GM18951 (cell line): ENCODE measurements around the gene TBX4.
"Not testable (repeated sequence)": the region's sequence is repeated elsewhere in the genome, so short reads cannot be mapped to it uniquely, and the experiment has no call there.

Source experiments
- POLR2A ChIP-seq: IDR thresholded peaks from 4 replicates; pipeline ENCODE4 v1.6.1; 2011; ENCODE audit warnings: mild to moderate bottlenecking; ENCODE audit not compliant: insufficient read length, insufficient read depth; ENCODE audit errors: extremely low read depth
- in situ Hi-C: fragments of 300-500 bp; cut with MboI; formaldehyde crosslinking; loops from one replicate; pipeline ENCODE4 v1.12.0; 2022; ENCODE audit warnings: low sequenced_read_pairs, mixed read lengths, inconsistent platforms; ENCODE audit not compliant: unreplicated experiment

The TBX4 gene

GRCh38 chr17:61510991-61511390 is 58.8 kb downstream of the TBX4 start:
- in situ Hi-C loops: no loop called here
- TF ChIP-seq POLR2A: no peak

- in situ Hi-C loops: no loop called here
Observed at GRCh38 chr17:61511480-61512182, 59.4 kb downstream of the TBX4 start.

GRCh38 chr17:61514491-61514890 is 62.3 kb downstream of the TBX4 start:
- no peak for TF ChIP-seq POLR2A
- in situ Hi-C loops: no loop called here

More at GRCh38 chr17:61511480-61512182, 59.4 kb downstream of the TBX4 start:
- no peak for TF ChIP-seq POLR2A

GRCh38 chr17:61517265-61517664 is 65.0 kb downstream of the TBX4 start:
- in situ Hi-C loops: no loop called here

GRCh38 chr17:61517843-61518606 is 65.8 kb downstream of the TBX4 start:
- no peak for TF ChIP-seq POLR2A
- in situ Hi-C loops: no loop called here

More at GRCh38 chr17:61517265-61517664, 65.0 kb downstream of the TBX4 start:
- no peak for TF ChIP-seq POLR2A

- TF ChIP-seq POLR2A: no peak
- in situ Hi-C loops: no loop called here
Observed at GRCh38 chr17:61519139-61519538, 66.9 kb downstream of the TBX4 start.

- no peak for TF ChIP-seq POLR2A
- in situ Hi-C loops: no loop called here
Observed at GRCh38 chr17:61519754-61520440, 67.7 kb downstream of the TBX4 start.

- TF ChIP-seq POLR2A: no peak
- in situ Hi-C loops: no loop called here
Observed at GRCh38 chr17:61520897-61521296, 68.7 kb downstream of the TBX4 start.

GRCh38 chr17:61522088-61522487 is 69.9 kb downstream of the TBX4 start:
- in situ Hi-C loops: no loop called here
- TF ChIP-seq POLR2A: no peak

- in situ Hi-C loops: no loop called here
- no peak for TF ChIP-seq POLR2A
Observed at GRCh38 chr17:61524319-61524718, 72.1 kb downstream of the TBX4 start.

- in situ Hi-C loops: not testable (repeated sequence)
Observed at GRCh38 chr17:61527441-61527840, 75.2 kb downstream of the TBX4 start.

GRCh38 chr17:61528171-61528570 is 75.9 kb downstream of the TBX4 start:
- in situ Hi-C loops: no loop called here
- TF ChIP-seq POLR2A: no peak

- TF ChIP-seq POLR2A: no peak
- in situ Hi-C loops: no loop called here
Observed at GRCh38 chr17:61531223-61531622, 79.0 kb downstream of the TBX4 start.
